GM12891 (cell line): ENCODE measurements around the gene SLC1A3.

ENCODE experiments used
- DNase-seq: peaks from one replicate; pipeline ENCODE4 v3.0.0; 2011; ENCODE audit warnings: low spot score; ENCODE audit not compliant: insufficient read length
- FAIRE-seq: peaks from 2 replicates; lab custom pipeline; 2011; peaks lifted over from hg19 to GRCh38; lab: Jason Lieb, UNC
- PAX5 ChIP-seq: IDR thresholded peaks from 2 replicates; pipeline ENCODE4 v1.6.1; 2011; ENCODE audit warnings: low read length, moderate library complexity, mild to moderate bottlenecking; ENCODE audit not compliant: insufficient read depth, severe bottlenecking
- POLR2A ChIP-seq: IDR thresholded peaks from 2 replicates; pipeline ENCODE4 v1.6.1; 2011; ENCODE audit warnings: low read depth, low read length, control low read depth
- POLR2AphosphoS5 ChIP-seq: IDR thresholded peaks from 2 replicates; pipeline ENCODE4 v1.6.1; 2011; ENCODE audit warnings: low read depth, low read length, control low read depth
- POU2F2 ChIP-seq: IDR thresholded peaks from 2 replicates; pipeline ENCODE4 v1.6.1; 2011; ENCODE audit warnings: low read depth, mild to moderate bottlenecking, control low read depth, low read length, moderate library complexity
- SPI1 ChIP-seq: IDR thresholded peaks from 2 replicates; pipeline ENCODE4 v1.6.1; 2011; ENCODE audit warnings: low read depth, low read length, control low read depth
- TAF1 ChIP-seq: IDR thresholded peaks from 2 replicates; pipeline ENCODE4 v1.6.1; 2011; ENCODE audit warnings: low read depth, low read length, control low read depth

Gene SLC1A3

DNA sequence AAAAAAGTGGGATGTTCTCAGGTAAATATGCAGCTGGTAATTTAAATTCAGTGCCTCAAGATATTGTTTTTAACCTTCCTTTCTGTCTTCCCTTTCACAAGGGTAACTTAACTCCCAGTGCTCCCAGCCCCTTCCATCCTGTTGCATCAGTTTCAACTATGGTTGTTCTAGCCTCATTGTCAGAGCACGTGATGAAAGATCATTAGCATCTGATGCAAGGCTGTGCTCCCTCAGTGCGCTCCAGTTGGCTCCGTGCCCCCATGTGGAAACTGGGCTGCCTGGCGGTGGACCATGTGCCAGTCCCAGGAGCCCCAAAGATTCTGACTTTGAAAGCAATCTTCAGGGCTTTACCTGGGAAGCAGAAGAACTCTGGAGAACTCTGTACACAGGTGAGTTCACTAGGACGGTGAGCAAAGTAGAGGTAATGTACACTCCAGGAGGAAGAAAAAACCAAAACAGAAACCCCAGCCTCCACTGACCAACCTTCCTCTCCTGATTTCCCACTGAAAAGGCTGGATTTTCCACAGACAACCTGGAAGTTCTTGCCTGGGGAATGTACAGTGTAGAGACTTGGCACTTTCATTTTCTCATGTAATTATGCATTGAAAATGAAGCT, 96.9 kb downstream of the SLC1A3 start:
- FAIRE-seq (no peak), DNase-seq (no peak)
- TF ChIP-seq TAF1 (no peak), SPI1 (no peak), POLR2A (no peak), PAX5 (no peak), POLR2AphosphoS5 (no peak), POU2F2 (no peak)

DNA sequence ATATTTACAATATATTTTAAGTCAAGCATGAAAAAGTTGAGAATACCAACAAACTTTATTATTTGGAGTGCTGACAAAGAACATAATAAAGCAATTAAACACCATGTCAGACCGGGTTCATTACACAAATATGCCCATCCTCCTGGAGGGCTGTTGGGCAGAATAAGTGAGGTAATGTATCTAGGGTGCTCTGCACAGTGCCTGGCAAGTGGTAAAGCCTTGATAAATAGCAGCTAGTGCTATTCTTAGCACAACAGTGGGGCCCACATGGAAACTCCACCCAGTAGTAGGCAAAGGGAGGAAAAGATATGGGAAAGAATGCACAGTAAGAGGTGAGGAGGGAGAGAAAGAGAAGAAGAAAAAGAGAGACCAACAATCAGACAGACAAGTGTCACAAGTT, 97.7 kb downstream of the SLC1A3 start:
- DNase-seq: no peak
- TF ChIP-seq SPI1 (no peak), POLR2A (no peak)
- no peak for FAIRE-seq

DNA sequence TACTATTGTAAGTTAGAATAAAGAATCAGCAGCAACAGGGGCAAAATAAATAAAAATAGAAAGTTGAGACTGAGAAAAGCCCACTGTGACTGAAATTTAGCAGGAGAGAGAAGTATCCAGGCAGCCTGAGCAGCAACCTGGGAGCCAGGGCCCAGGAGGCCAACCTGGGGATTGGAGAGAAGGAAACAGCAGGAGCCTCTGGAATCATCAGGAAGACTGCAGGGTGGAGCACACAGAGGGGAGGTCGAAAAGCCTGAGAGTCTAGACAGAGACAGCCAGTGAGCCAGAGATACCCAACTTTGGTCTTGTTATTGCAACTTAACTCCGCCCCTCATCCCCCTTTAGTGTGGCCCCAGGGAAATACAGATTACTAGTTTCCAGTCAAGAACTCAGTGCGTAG, 98.6 kb downstream of the SLC1A3 start:
- no peak for TF ChIP-seq PAX5
- DNase-seq (no peak), FAIRE-seq (no peak)

DNA sequence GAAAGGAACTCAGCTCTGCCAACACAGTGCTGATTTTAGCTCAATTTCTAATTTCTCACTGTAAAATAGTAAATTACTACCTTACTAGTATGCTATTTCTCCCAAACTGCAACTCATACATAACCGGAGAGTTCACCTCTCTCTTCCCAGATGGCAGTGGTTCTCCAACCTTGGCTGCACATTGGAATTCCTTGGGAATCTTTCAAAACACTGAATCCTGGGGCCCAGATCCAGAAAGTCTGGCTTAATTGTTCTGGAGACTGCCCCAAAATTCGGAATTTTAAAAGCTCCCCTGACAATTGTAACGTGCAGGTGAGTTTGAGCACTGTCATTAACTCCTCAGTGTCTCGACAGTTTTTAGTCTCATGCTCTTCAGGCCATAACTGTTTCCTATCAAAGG, 100.3 kb downstream of the SLC1A3 start:
- no peak for FAIRE-seq

DNA sequence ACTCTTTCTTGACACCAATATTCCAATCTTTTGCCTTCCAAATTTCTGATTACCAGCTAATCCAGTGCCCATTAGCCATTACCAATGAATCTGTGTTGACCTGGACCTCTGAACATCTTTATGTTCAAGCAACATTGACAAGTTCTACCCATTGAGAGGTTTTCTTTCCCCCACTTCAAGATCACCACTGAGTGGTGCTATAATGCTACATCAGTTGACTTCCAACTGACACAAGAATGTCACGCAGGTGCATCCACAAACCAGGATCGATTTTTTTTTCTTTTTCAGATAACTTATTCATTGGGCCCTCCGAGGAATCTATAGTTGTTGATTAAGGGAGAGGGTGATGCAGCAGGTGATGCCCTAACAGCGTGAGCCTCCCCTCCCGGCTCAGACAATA, 102.6 kb downstream of the SLC1A3 start:
- DNase-seq (no peak), FAIRE-seq (no peak)
- TF ChIP-seq POLR2A (no peak), POLR2AphosphoS5 (no peak), SPI1 (no peak), TAF1 (no peak), POU2F2 (no peak), PAX5 (no peak)

More for the DNA sequence above, 100.3 kb downstream of the SLC1A3 start:
- TF ChIP-seq SPI1 (no peak), TAF1 (no peak), POU2F2 (no peak), POLR2AphosphoS5 (no peak), POLR2A (no peak), PAX5 (no peak)
- no peak for DNase-seq

DNA sequence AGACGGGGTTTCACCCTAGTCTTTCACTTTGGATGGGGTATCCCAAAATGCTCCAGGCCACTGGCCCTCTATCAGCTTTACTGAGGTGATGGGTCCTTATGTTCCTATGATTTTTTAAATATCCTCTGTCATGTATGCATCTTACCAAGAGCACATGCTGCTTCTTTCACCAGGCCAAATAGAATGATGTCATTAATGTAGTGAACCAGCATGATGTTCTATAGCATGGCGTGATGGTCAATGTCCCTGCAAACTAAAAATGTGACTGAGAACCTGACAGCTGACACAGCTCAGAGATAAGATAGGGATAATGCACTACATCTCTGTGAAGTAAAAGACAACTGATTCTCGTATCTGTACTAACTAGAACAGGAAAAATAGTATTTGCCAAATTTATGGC, 103.6 kb downstream of the SLC1A3 start:
- DNase-seq (no peak), FAIRE-seq (no peak)
- TF ChIP-seq POLR2AphosphoS5 (no peak), TAF1 (no peak), POLR2A (no peak), PAX5 (no peak), POU2F2 (no peak), SPI1 (no peak)

DNA sequence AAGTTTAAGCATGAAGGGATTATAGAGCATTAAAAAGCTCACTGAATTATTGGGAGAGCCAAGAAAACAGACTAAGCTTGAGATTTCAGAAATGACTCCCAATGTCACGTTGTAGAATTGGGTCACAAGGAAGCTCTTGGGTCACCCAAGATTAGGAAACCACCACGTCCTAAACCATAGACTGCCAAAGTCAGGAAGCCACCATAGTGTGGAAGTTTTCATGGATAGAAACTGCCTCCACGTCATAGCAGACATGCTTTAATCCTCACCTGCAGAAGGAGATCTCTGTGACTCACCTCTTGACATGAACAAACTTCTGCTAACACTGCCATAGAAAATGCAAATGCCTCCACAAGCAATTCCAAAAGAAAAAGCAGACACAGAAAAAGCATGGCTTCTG, 106.3 kb downstream of the SLC1A3 start:
- DNase-seq: no peak
- no peak for FAIRE-seq
- TF ChIP-seq POLR2A (no peak), POU2F2 (no peak)

DNA sequence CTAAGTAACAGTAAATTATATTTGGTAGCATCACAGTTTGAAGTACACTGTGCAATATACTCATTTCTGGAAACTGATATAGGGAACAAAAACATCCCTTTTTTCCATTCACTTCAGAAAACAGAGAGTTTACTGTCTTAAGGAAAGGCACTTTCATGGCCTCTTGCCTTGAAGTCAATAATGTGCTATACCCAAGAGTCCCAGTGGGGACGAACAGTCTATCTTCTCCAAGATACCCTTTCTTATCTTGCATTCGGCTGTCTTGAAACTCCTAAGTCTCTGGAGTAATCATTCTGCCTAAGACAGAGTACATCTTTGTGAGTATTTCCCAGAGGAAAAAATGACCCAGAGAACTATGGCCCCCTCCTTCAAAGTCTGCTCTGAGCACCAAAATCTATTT, 107.1 kb downstream of the SLC1A3 start:
- no peak for TF ChIP-seq SPI1
- TF ChIP-seq TAF1: no peak
- no peak for TF ChIP-seq POLR2AphosphoS5
- TF ChIP-seq PAX5: no peak
- TF ChIP-seq POU2F2: no peak
- TF ChIP-seq POLR2A: no peak
- DNase-seq: no peak
- no peak for FAIRE-seq

DNA sequence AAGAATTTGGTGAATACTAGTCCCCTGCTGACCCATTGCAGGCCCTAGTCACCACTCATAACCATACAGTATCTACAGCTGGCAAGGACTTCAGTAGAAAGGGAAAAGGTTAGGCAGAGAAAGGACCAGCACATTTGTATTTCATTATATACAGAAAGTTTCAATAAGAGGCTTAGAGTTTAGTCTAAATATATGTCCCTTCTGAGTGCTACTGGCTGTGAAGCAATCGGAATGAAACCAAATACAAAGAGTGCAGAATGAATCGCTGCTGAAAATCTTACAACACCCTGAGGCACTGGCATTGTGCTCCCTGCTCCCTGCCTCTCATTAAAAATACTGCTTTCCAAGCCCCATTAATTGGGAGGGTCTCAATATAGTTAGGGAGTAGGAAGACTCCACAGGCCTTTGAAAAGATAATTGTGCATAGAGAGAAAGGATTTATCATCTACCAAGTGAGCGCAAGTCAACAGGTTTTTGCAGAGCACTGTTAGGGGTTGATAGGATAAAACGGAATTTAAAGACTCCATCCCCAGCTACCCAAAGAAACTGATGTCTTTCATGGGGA, 110.8 kb downstream of the SLC1A3 start:
- FAIRE-seq (no peak), DNase-seq (no peak)
- TF ChIP-seq POU2F2: no peak
- TF ChIP-seq POLR2A: no peak
- TF ChIP-seq SPI1: no peak
- TF ChIP-seq PAX5: no peak
- TF ChIP-seq TAF1: no peak
- no peak for TF ChIP-seq POLR2AphosphoS5

DNA sequence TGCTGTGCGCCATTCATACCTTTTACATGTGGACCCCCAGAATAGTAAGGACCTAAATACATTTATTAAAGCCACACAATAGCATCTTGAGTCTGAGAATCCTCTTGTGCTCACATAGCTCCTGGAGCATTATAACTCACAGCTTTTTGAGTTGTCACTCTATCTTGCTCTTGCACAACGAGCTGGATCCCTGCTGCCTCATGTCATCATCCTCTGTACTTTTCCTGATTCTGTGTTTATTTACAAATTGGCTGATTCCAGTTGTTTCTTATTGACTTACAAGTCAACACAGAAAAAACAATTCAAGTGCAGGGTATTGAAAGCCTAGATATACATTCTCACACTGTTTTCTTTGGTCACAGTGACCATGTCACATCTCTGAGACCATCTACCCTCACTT, 112.9 kb downstream of the SLC1A3 start:
- TF ChIP-seq POU2F2 (no peak), SPI1 (no peak), TAF1 (no peak), POLR2AphosphoS5 (no peak), POLR2A (no peak), PAX5 (no peak)
- DNase-seq (no peak), FAIRE-seq (no peak)

DNA sequence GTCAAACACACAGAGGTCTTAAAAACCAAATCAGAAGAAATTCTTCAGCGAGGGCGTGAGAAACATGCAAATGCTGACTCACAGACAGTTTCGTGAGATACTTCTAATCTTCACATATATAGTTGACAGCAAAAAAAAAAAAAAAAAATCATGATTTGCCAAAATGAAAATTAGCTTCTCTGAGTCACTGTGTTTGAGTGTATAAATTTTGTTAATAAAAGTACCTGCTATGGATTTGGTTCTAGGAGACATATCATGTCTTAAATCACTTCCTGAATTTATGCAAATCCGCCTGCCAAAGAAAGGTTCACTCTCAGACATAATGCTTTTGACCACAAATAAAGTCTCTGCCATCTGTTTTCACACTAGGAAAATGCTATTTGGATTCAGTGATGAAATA, 114.3 kb downstream of the SLC1A3 start:
- peak; percentile 66 for FAIRE-seq
- no peak for DNase-seq
- TF ChIP-seq PAX5: no peak
- no peak for TF ChIP-seq TAF1
- peak; percentile 68; the same call in 1 of the 2 replicates for TF ChIP-seq POU2F2
- no peak for TF ChIP-seq POLR2AphosphoS5
- peak; percentile 65 for TF ChIP-seq SPI1
- TF ChIP-seq POLR2A: no peak
